Endothelial cell of umbilical vein (primary cell): Measurements from ENCODE around the gene ATG7. TPM values are rescaled to one million over a fixed set of nuclear protein-coding genes. Genes with fewer than 3 reads are reported as not detected.

ENCODE experiments used
- BruUV-seq: library from RNA; stranded (reverse); fragments of 400-500 nt; replicated peaks from 2 replicates; lab custom pipeline; 2021; lab: Mats Ljungman, UMichigan
- CTCF ChIA-PET: fragments of 300-600, 350-600 bp; sonication (Branson Sonifier 250); formaldehyde crosslinking; loops from one replicate; lab custom pipeline; 2021; ENCODE audit warnings: antibody characterized with exemption, inconsistent platforms; lab: Charles Lee
- POLR2A ChIA-PET: fragments of 300-600, 350-600 bp; sonication (Branson Sonifier 250); formaldehyde crosslinking; loops from one replicate; lab custom pipeline; 2021; ENCODE audit warnings: antibody characterized with exemption, inconsistent platforms; lab: Charles Lee
- DNase-seq: peaks from one replicate; pipeline ENCODE4 v3.0.0-alpha.2; 2011; ENCODE audit warnings: low read depth, low spot score
- FAIRE-seq: peaks from 2 replicates; lab custom pipeline; 2011; peaks lifted over from hg19 to GRCh38; lab: Jason Lieb, UNC
- H2AFZ ChIP-seq: 2 replicates; pipeline ENCODE4 v1.6.0; 2012; ENCODE audit warnings: low read depth, low read length, control low read depth, inconsistent platforms
- H3K27ac ChIP-seq: 2 replicates; pipeline ENCODE4 v1.5.1; 2011; ENCODE audit warnings: low read depth, mild to moderate bottlenecking, control low read depth, low read length, moderate library complexity; ENCODE audit not compliant: insufficient read depth
- H3K27me3 ChIP-seq, 2 experiments: 2 replicates each; pipeline versions ENCODE4 v1.6.0 to v1.6.1; 2011; ENCODE audit warnings: low read length in 2 of 2, mixed read lengths in 1 of 2; ENCODE audit not compliant: control insufficient read depth in 2 of 2, insufficient read depth in 2 of 2
- H3K36me3 ChIP-seq, 2 experiments: 2 replicates in 1 of 2; 3 replicates in 1 of 2; pipeline ENCODE4 v1.5.1; 2011; ENCODE audit warnings: low read length in 2 of 2, mild to moderate bottlenecking in 1 of 2, moderate library complexity in 1 of 2; ENCODE audit not compliant: control insufficient read depth in 2 of 2, insufficient read depth in 2 of 2; ENCODE audit errors: extremely low read depth in 1 of 2
- H3K4me1 ChIP-seq: 3 replicates; pipeline ENCODE4 v1.5.1; 2011; ENCODE audit warnings: mild to moderate bottlenecking, low read length; ENCODE audit not compliant: control insufficient read depth, insufficient read depth; ENCODE audit errors: extremely low read depth
- H3K4me2 ChIP-seq: 2 replicates; pipeline ENCODE4 v1.6.1; 2011; ENCODE audit warnings: low read length, control low read depth, mixed read lengths; ENCODE audit not compliant: insufficient read depth
- H3K4me3 ChIP-seq, 3 experiments: fragments of 200-600 bp in 1 of 3; sonication (generic), shearing (Covaris generic) in 1 of 3; replicated peaks in 1 of 3; 2 replicates each; pipeline ENCODE4 v1.5.1; 2011 to 2016; ENCODE audit warnings: control low read depth in 3 of 3, low read length in 3 of 3, mild to moderate bottlenecking in 2 of 3, inconsistent platforms in 1 of 3, low read depth in 1 of 3, moderate library complexity in 1 of 3; ENCODE audit not compliant: insufficient read depth in 1 of 3
- H3K79me2 ChIP-seq: 2 replicates; pipeline ENCODE4 v1.6.0; 2012; ENCODE audit warnings: low read length, inconsistent platforms; ENCODE audit not compliant: control insufficient read depth, insufficient read depth
- H3K9ac ChIP-seq: replicated peaks from 2 replicates; pipeline ENCODE3; 2011; ENCODE audit warnings: low read length, control low read depth; ENCODE audit not compliant: insufficient read depth; ENCODE audit errors: extremely low read depth
- H3K9me1 ChIP-seq: replicated peaks from 3 replicates; pipeline ENCODE4 v1.6.0; 2011; ENCODE audit warnings: mild to moderate bottlenecking, low read length; ENCODE audit not compliant: control insufficient read depth, insufficient read depth; ENCODE audit errors: extremely low read depth
- H3K9me3 ChIP-seq: replicated peaks from 2 replicates; pipeline ENCODE4 v1.5.1; 2012; ENCODE audit warnings: low read length, inconsistent platforms; ENCODE audit not compliant: control insufficient read depth, insufficient read depth
- H4K20me1 ChIP-seq: replicated peaks from 2 replicates; pipeline ENCODE3; 2011; ENCODE audit warnings: mild to moderate bottlenecking, low read length; ENCODE audit not compliant: control insufficient read depth, insufficient read depth; ENCODE audit errors: extremely low read depth
- EZH2 ChIP-seq: IDR thresholded peaks from 2 replicates; pipeline ENCODE4 v1.6.1; 2012; ENCODE audit warnings: borderline replicate concordance, low read depth, mild to moderate bottlenecking, moderate library complexity, low read length, inconsistent platforms; ENCODE audit not compliant: severe bottlenecking
- FOS ChIP-seq: IDR thresholded peaks from 2 replicates; pipeline ENCODE4 v1.6.1; 2011; ENCODE audit warnings: mild to moderate bottlenecking, low read length, moderate library complexity, borderline replicate concordance; ENCODE audit not compliant: insufficient read depth
- GATA2 ChIP-seq: IDR thresholded peaks from 2 replicates; pipeline ENCODE4 v1.7.0; 2011; ENCODE audit warnings: low read depth, mild to moderate bottlenecking, moderate library complexity, mixed read lengths, low read length; ENCODE audit not compliant: insufficient read length, insufficient read depth
- JUN ChIP-seq: IDR thresholded peaks from 2 replicates; pipeline ENCODE4 v1.6.1; 2011; ENCODE audit warnings: borderline replicate concordance, low read depth; ENCODE audit not compliant: insufficient read length, insufficient read depth
- MYC ChIP-seq: IDR thresholded peaks from one replicate; pipeline ENCODE4 v1.6.1; 2011; ENCODE audit warnings: mild to moderate bottlenecking, low read depth, low read length
- POLR2A ChIP-seq: IDR thresholded peaks from 2 replicates; pipeline ENCODE4 v1.6.1; 2012; ENCODE audit warnings: low read depth, mild to moderate bottlenecking, control low read depth, low read length
- POLR2AphosphoS5 ChIP-seq: IDR thresholded peaks from 2 replicates; pipeline ENCODE4 v1.6.1; 2012; ENCODE audit warnings: low read depth, mild to moderate bottlenecking, control low read depth, low read length, moderate library complexity; ENCODE audit not compliant: insufficient read depth
- dilution Hi-C: fragments of 300-500 bp; cut with MboI; formaldehyde crosslinking; loops from one replicate; pipeline ENCODE4 v1.15.0; 2019; ENCODE audit warnings: low sequenced_read_pairs; ENCODE audit not compliant: extremely low pct_ligation_motif_present
- intact Hi-C: fragments of 100-400 bp; cut with micrococcal nuclease; formaldehyde crosslinking; loops from one replicate; pipeline ENCODE4 v1.10.0; 2022
- polyA plus RNA-seq, 4 experiments: library from polyadenylated mRNA; depleted of rRNA in 3 of 4; stranded (reverse) in 3 of 4; unstranded in 1 of 4; fragments of >200 nt; gene quantifications; 2 replicates each; pipeline versions ENCODE4 v1.2.1 to v1.2.3, GENCODE V29; 2011 to 2012; ENCODE audit warnings: missing spikeins in 1 of 4
- total RNA-seq: library from RNA; stranded (reverse); gene quantifications from 2 replicates; pipeline ENCODE4 v1.2.3, GENCODE V29; 2021
- TF ChIP-seq, protein P1 (sequence below), 2 donors: IDR thresholded peaks; 1 replicate in 1 of 2; 2 replicates in 1 of 2; pipeline ENCODE4 v1.5.1; 2011; ENCODE audit warnings: low read length in 2 of 2, mild to moderate bottlenecking in 2 of 2, moderate library complexity in 2 of 2, control low read depth in 1 of 2, inconsistent platforms in 1 of 2, low read depth in 1 of 2; ENCODE audit not compliant: insufficient read depth in 1 of 2; ENCODE audit errors: extremely low read depth in 1 of 2
- TF ChIP-seq, protein P2 (sequence below): IDR thresholded peaks from 2 replicates; pipeline ENCODE4 v1.6.1; 2011; ENCODE audit not compliant: insufficient read depth, insufficient read length

Gene ATG7
- total and polyA plus RNA-seq, 2 donors (not counting 3 experiments of a cell fraction or from before 2014, with no cell fraction given): 30.8 to 48.3 TPM

DNA sequence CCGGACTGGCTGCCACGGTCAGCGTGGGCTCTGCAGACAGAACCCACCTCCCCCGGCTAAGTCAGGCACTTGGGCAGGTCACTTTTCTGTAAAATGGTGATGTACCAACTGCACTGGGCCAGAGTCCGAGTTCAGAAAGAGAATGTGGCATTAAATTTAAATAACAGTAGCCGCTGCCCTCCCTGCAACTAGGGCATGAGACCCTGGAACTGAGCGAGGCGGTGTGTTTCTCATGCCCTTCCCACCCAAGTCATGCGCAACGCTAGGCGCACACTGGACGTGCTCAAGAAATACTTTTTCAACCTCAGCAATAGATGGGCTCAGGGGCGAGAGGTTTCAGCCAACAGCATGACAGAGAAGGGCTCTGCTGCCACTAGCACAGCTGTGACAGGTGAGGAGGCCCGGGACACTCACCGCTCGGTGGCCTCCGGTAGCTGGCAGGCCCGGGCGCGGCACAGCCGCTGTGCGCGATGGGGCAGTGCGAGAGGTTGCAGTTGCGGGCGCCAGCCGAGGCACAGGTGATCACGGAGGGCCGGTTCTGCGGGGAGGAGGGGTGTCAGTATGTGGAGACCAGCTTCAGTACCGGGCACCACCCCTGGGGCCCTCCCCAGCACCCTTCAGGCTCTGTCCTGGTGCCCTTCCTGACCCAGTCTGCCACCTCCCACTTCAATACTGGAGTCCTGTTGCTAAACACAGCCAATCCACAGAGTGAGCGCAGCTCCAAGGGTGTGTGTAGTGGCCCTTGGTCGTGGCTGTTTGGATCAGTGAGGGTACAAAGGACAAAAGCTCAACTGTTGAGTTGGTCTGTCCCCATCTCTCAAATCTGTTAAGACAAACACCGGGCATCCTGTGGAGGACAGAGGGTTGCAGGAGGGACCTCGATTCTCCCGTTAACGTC lies 287.0 kb downstream of the ATG7 start:
- H3K9me3 ChIP-seq: no peaks in the 10 kb centered on the region
- H3K4me2 ChIP-seq: no peak overlapping the region
- peak overlapping the region; percentile 46 for H3K27ac ChIP-seq
- no peak overlapping the region for H2AFZ ChIP-seq
- peaks cover 4% of the 10 kb centered on the region for H4K20me1 ChIP-seq
- peaks cover 48% of the 10 kb centered on the region for H3K4me1 ChIP-seq
- no TSS peak for BruUV-seq
- intact Hi-C loops: loop anchor here (1.0 to 2.0 kb wide), 6 partner anchors 9 to 180 kb away; partner anchors contain the start of gene VGLL4
- no peak overlapping the region for H3K9ac ChIP-seq
- TF ChIP-seq GATA2 (no peak), JUN (no peak)
- CTCF ChIA-PET: interaction anchor here (1.3 to 2.4 kb wide), 3 partner anchors 85 to 180 kb away, joined by 4 to 20 read pairs (median 9); partner anchors contain the start of gene VGLL4
- H3K27me3 ChIP-seq: no peaks in the 10 kb centered on the region
- dilution Hi-C loops: no loop called here
- peaks cover 74% of the 10 kb centered on the region for H3K79me2 ChIP-seq
- DNase-seq (no peak), FAIRE-seq (peak; percentile 18)
- POLR2A ChIA-PET: interaction anchor here (0.6 to 0.7 kb wide), 2 partner anchors 81 to 88 kb away, joined by 5 to 10 read pairs; no protein-coding TSS in a partner anchor
- no peak overlapping the region for H3K4me3 ChIP-seq
- no peaks in the 10 kb centered on the region for H3K9me1 ChIP-seq
- H3K36me3 ChIP-seq: peaks cover 8 to 37% of the 10 kb centered on the region in 2 experiments

GRCh38 chr3:11559816-11560633 lies 287.8 kb downstream of the ATG7 start:
- FAIRE-seq (peak; percentile 87), DNase-seq (peak; percentile 42)
- intact Hi-C loops: loop anchor here (2.0 to 10.0 kb wide), 6 partner anchors 41 to 355 kb away; no protein-coding TSS in a partner anchor
- H3K4me2 ChIP-seq: no peak overlapping the region
- no TSS peak for BruUV-seq
- no peak for TF ChIP-seq EZH2
- no peak for TF ChIP-seq FOS
- TF ChIP-seq GATA2: no peak
- TF ChIP-seq JUN: no peak
- TF ChIP-seq POLR2AphosphoS5: no peak
- no peak for TF ChIP-seq POLR2A
- TF ChIP-seq, protein P1, sequence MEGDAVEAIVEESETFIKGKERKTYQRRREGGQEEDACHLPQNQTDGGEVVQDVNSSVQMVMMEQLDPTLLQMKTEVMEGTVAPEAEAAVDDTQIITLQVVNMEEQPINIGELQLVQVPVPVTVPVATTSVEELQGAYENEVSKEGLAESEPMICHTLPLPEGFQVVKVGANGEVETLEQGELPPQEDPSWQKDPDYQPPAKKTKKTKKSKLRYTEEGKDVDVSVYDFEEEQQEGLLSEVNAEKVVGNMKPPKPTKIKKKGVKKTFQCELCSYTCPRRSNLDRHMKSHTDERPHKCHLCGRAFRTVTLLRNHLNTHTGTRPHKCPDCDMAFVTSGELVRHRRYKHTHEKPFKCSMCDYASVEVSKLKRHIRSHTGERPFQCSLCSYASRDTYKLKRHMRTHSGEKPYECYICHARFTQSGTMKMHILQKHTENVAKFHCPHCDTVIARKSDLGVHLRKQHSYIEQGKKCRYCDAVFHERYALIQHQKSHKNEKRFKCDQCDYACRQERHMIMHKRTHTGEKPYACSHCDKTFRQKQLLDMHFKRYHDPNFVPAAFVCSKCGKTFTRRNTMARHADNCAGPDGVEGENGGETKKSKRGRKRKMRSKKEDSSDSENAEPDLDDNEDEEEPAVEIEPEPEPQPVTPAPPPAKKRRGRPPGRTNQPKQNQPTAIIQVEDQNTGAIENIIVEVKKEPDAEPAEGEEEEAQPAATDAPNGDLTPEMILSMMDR (IDR thresholded peaks at IDR 0.05; ENCODE audit: extremely low read depth in 1 of 2, insufficient read depth in 1 of 2, low read depth in 1 of 2, low read length in 2 of 2): no peak
- TF ChIP-seq, protein P2, sequence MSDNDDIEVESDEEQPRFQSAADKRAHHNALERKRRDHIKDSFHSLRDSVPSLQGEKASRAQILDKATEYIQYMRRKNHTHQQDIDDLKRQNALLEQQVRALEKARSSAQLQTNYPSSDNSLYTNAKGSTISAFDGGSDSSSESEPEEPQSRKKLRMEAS: no peak
- no peak for TF ChIP-seq MYC
- no peak overlapping the region for H2AFZ ChIP-seq
- peaks cover 79% of the 10 kb centered on the region for H3K79me2 ChIP-seq
- H3K27ac ChIP-seq: peak overlapping the region; percentile 46
- dilution Hi-C loops: no loop called here
- no peaks in the 10 kb centered on the region for H3K9me1 ChIP-seq
- no peak overlapping the region for H3K4me3 ChIP-seq
- no peaks in the 10 kb centered on the region for H3K9me3 ChIP-seq
- CTCF ChIA-PET: interaction anchor here (1.3 to 2.3 kb wide), 2 partner anchors 84 to 180 kb away, joined by 4 to 9 read pairs; partner anchors contain the start of gene VGLL4
- no peak overlapping the region for H3K9ac ChIP-seq
- H4K20me1 ChIP-seq: peaks cover 4% of the 10 kb centered on the region
- POLR2A ChIA-PET: no interaction called here
- H3K27me3 ChIP-seq: no peaks in the 10 kb centered on the region
- peaks cover 8 to 30% of the 10 kb centered on the region in 2 experiments for H3K36me3 ChIP-seq
- peaks cover 48% of the 10 kb centered on the region for H3K4me1 ChIP-seq
